GM18526 (cell line): ENCODE results near the gene CRTC1.

Experiments used
- POLR2A ChIP-seq: IDR thresholded peaks from 3 replicates; pipeline ENCODE4 v1.6.1; 2011; ENCODE audit not compliant: insufficient read length; ENCODE audit errors: extremely low read depth

Gene CRTC1

DNA sequence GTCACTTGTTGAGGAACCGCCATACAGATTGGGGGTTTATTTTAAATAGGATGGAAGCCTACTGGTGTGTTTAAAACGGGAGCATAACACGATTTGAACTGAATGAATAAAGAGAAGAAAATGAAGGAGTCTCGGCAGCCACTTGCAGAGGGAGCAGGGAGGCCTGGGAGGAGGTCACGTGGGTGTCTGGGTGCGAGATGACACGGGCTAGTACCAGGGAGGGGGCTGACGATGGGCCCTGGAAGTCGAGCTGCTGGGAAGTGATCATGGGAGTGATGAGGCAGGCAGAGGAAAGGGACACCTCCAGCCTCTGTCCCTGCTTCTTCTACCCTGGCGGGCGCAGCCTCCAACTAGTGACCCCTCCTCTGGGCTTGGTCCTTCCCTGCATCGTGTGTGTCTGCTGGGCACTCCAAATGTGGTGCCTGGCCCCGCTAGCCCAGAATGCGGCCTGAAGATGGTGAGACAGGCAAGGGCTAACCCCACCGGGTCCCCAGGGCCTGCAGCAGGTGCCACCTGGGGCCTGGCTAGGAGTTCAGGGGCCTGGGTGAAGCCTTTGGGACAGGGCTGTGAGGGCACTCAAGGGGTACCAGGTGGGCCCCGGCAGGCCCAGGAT, 35.5 kb downstream of the CRTC1 start:
- TF ChIP-seq POLR2A, result no peak

DNA sequence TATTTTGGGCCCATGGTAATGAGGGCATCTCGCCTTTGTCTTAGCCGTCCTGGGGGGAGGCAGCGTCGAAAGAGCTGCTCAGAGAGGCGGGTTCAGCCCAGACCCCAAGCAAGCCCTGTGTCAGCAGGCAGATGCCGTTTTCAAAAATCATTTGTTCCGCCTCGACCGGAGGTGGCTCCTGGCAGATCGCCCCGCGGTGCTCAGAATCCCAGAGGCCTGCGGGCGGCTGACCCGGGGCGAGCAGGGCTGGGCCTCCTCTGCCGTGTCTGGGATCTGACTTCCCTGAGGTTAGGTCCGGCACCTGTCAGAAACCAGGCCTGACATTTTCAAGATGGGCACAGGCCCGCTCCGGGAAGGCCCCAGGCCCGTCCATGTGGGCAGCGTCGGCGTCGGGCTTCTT, 36.1 kb downstream of the CRTC1 start:
- TF ChIP-seq POLR2A, result no peak

DNA sequence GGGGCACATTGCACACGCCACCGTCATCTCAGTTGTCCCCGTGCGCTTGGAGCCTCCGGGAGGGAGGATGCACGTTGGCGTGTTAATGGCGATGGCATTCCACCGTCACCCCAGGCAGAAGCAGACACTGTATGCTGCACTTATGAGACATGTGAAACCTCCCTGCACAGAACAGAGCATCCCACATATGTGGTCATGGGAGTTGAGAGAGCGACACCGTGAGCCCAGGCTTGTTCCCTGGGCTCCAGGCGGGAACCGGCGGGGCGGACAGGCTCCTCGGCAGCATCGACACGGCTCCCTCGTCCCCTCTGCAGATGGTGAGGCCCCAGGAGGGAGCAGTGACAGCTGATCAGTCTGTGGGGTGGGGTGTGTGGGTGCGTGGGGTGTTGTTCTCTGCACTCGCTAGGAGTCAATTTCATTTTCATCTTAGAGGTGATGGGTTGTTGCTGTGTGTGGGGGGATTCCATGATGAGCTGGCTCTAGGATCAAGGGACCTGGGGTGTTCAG, 40.4 kb downstream of the CRTC1 start:
- no peak for TF ChIP-seq POLR2A

DNA sequence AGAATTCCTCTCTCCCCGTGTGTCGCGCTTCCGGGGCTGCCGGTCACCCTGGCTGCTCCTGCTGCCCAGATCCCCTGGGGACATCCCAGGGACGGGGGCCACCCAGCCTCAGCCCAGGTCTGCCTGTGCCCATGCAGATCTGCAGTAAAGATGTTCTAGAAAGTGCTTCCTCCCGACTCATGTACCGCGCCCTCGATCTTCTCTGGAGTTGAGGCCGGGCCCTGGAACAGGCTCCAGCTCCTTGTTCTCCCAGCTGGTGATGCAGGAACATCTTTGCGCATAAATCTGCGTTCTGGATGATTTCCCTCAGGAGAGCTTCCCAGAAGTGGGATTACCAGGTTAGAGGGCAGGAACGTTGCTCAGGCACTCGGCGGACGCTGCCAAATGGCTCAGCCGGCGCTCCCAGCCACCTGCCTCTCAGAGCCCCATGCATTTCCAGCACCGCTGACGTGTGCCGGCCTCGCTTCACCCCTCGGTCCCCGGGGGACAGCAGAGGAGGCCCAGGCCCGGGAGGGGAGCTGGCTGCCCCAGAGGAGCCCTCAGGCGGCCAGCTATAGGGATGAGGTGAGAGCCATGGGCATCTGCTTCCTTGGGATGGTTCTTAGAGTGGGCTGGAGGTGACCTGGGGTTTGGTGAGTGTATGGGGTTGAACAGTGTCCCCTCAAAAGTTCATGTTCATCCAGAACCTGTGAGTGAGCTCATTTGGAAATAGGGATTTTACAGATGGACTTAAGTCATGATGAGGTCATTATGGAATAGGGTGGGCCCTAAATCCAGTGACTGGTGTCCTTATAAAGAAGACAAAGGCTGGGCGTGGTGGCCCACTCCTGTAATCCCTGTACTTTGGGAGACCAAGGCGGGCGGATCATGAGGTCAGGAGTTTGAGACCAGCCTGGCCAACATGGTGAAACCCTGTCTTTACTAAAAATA, 42.6 kb downstream of the CRTC1 start:
- TF ChIP-seq POLR2A, result no peak

DNA sequence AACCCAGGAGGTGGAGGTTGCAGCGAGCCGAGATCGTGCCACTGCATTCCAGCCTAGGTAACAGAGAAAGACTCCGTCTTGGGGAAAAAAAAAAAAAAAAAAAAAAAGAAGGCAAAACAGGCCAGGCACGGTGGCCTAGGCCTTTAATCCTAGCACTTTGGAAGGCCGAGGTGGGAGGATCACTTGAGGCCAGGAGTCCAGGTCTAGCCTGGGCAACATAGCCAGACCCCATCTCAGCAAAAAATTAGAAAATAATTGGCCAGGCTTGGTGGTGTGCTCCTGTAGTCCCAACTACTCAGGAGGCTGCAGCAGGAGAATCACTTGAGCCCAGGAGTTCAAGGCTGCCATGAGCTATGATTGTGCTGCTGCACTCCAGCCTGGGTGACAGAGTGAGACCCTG, 43.4 kb downstream of the CRTC1 start:
- no peak for TF ChIP-seq POLR2A

DNA sequence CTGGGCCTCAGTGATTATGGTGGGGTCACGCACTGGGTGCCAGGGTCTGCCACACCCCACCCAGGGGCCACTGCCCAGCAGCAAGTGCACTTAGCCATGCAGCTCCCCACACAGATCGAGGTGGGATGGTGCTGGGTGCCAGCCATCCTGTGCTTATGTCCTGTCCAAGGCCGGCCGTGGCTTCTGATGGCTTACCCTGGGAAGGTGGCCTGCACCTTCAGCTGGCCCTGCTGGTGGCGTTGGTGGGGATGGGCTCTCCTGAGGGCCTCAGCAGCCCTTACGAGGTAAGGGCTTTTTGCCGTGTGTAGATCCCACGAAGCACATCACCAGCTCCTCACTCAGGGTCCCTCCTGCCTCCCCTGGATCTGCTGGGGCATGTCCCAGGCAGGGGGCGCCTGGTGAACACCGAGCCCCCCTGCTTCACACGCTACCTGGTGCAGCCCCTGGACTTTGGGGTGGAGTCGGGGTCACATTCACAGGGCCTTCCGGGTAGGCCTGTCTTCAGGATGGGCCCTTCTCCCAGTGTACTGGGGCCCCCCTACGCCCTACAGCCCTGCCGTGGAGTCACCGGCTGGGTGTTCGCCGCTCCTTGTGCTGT, 46.6 kb downstream of the CRTC1 start:
- no peak for TF ChIP-seq POLR2A

DNA sequence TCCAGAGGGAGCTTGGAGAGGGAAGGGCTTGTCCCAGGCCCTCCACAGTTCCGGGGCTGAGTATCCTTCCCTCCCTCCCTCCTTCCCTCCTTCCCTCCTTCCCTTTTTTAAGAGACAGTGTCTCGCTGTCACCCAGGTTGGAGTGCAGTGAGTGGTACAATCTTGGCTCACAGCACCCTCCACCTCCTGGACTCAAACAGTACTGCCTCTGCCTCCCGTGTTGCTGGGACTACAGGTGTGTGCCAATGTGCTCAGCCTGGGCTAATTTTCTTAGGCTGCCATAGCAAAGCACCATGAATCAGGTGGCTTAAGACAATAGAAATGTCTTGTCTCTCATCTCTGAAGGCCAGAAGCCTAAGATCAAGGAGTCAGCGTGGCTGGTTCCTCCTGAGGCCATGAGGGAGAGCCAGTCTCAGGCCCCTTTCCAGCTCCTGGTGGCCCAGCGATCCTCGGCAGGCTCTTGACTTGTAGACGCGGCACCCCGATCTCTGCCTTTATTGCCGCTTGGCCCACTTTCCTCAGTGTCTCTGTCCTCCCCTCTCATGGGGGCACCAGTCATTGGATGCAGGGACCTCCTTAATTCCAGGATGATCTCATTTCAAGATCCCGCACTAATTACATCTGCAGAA, 47.5 kb downstream of the CRTC1 start:
- TF ChIP-seq POLR2A, result no peak

DNA sequence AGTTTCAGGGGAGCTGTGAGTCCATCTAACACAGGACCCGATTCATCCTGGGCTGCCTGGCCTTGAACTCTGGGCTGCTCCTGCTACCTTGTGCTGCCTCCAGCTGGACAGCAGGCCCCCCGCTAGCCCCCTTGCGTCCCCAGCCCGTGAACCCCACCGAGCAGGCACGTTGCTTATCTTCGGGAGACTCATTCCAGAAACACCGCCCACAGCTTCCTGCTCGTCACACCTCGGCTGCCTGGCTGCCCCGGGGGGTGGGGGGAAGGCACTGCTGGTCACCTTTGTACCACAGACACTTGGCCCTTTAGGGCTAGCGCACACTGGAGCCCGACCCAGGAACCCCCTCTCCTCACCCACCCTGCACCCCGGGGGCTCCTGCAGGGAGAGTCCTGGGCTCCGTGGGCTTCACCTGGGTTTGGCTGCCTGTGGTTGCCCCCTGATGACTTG, 48.1 kb downstream of the CRTC1 start:
- TF ChIP-seq POLR2A, result no peak

DNA sequence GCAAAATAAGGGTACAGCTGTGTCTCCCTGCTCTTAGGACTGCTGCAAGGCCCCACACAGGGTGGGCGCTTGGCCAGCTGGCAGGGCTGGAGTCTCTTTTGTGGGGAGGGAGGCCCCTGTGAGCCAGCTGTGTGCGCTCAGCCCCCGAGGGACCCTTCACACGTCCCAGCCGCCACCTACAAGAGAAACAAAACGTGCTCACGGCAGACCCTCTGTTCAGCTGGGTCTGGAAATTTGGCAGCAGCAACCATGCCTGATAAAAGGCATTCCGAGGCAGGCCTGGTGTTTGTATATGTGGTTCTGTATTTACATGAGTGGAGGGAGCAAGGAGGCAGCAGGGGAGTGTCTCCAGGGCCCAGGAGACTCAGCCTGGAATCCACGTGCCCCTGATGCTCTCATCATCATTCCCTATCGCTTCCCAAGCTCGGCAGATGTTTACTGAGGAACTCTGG, 49.7 kb downstream of the CRTC1 start:
- no peak for TF ChIP-seq POLR2A

DNA sequence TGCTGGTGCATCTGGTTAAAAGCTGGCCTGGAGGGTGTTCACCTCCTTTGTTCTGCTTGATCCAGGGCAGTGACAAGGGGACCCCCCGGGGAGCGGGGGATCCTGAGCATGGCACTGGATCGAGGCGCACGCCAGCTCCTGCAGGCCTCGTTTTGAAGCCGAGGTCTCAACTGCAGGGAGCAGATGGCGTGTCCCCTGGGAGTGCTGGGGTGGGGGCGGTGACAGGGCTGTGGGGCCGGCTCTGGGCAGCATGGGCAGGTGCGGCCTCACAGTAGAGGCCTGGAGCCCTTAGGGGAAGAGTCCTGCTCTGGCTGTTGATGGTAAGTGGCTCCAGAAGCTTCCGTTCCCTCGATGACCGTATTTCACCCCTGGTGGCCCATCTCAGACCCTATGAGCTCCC, 51.8 kb downstream of the CRTC1 start:
- no peak for TF ChIP-seq POLR2A

DNA sequence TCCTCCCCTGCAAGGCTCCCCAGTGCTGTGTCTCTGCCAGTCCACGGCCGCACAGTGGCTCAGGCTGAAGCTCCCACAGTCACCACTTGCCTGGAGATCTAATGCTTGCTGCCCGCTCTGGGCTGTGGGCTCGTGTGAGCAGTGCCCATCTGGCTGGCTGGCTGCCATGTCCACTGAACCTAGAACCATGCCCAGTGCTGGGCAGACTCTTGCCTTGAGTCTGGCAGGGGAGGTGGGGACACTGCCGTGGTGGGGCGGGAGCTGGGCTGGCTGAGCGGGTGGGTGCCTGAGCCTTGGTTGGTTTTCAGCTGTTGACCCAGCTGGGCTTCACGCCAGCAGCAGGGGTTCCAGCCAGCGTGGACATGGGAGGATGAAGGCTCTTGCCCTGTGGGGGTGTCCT, 52.3 kb downstream of the CRTC1 start:
- TF ChIP-seq POLR2A, result no peak

DNA sequence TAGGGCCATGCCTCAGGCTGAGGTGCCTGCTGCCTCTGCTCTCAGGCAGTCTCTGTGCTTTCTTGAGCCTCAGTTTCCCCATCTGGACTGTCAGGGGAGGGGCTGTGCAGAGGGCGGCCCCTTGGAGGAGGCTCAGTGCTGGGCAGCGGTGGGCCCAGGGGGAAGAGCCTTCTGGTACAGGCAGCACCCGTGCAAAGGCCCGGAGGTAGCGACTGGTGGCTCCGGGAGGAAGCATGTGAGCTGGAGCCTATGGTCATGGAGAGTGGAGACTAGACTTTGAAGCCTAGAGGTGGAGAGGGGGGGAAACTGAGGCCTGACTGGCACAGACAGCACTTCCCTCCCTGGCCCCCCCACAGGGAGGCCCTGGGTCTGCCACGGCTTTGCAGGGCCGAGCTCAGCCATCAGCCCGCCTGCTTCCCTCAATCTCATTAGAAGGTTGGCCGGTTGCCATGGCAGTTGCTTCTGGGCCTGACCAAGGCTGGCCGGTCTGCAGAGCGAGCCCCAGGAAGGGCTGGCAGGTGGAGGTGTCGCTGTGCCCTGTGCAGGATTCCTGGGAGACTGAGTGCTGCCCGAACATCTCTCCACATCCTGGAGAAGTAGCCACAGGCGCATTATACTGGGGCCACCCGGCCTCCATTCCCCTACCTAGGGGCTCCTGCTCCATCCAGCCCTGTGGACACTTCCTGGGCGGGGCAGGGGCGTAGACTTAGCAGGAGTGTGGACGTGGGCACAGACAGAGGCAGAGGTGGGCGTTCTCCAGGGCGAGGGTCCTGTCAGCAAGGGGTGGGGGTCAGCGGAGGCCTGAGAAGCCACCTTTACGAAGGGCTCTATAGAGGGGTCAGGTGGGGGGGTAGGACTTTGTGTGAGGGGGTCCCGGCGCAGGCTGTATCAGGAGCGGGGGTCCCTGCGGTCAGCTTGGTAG, 53.2 kb downstream of the CRTC1 start:
- no peak for TF ChIP-seq POLR2A

DNA sequence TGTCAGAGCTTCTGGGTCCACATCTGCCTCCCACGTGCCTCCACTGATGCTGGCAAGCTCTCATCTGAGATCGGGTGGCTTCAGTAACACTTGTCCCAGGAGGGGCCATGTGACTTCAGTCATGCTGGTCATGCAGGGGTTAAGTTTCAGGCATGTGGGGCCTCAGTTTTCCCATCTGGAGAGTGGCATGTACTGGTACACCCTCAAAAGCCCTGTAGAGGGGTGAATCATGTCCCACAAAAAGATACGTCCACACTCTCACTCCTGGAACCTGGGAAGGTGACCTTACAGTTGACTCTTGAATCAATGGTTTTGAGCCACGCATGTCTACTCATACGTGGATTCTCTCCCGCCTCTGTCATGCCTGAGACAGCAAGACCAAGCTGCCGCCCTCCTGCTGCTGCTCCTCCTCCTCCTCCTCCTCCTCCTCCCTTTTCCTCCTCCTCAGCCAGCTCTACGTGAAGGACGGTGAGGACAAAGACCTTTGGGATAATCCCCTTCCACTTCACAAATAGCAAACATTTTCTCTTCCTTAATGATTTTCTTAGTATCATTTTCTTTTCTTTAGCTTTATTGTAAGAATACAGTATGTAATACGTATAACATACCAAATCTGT, 54.0 kb downstream of the CRTC1 start:
- no peak for TF ChIP-seq POLR2A

DNA sequence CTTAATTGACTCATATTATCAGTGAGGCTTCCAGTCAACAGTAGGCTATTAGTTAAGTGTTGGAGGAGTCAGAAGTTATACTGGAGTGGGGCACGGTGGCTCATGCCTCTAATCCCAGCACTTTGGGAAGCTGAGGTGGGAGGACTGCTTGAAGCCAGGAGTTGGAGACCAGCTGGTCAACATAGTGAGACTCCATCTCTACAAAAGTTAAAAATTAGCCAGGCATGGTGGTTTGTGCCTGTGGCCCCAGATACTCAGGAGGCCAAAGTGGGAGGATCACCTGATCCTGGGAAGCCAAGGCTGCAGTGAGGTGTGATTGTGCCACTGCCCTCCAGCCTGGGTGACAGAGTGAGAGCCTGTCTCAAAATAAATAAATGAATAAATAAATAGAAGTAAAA, 54.5 kb downstream of the CRTC1 start:
- no peak for TF ChIP-seq POLR2A
